IPS-NIHi7 (cell line): ENCODE data around the gene AARS2.
A peak's percentile ranks its signal among the peaks of the same experiment; 100 is the strongest.
"Not testable (repeated sequence)": the region's sequence is repeated elsewhere in the genome, so short reads cannot be mapped to it uniquely, and the experiment has no call there.

ENCODE experiments used
- DNase-seq: peaks from one replicate; pipeline ENCODE4 v3.0.0; 2012; ENCODE audit warnings: mixed read lengths; ENCODE audit errors: extremely low spot score

Gene AARS2

GRCh38 chr6:44332585-44332984, 19.4 kb upstream of the AARS2 start:
- DNase-seq, result no peak

GRCh38 chr6:44329858-44330257, 16.7 kb upstream of the AARS2 start:
- DNase-seq, result no peak

- DNase-seq, result not testable (repeated sequence)
Measured at GRCh38 chr6:44328203-44328602, 15.1 kb upstream of the AARS2 start.

- DNase-seq, result no peak
Measured at GRCh38 chr6:44327760-44328159, 14.6 kb upstream of the AARS2 start.

GRCh38 chr6:44327096-44327495, 13.9 kb upstream of the AARS2 start:
- no peak for DNase-seq

GRCh38 chr6:44321210-44321609, 8.1 kb upstream of the AARS2 start:
- DNase-seq, result no peak

GRCh38 chr6:44317136-44317631, 4.0 kb upstream of the AARS2 start:
- DNase-seq, result not testable (repeated sequence)

- DNase-seq, result no peak
Measured at GRCh38 chr6:44316481-44316880, 3.3 kb upstream of the AARS2 start.

GRCh38 chr6:44315951-44316350, 2.8 kb upstream of the AARS2 start:
- no peak for DNase-seq

- DNase-seq, result no peak
Measured at GRCh38 chr6:44315516-44315915, 2.4 kb upstream of the AARS2 start.

- DNase-seq, result not testable (repeated sequence)
Measured at GRCh38 chr6:44314657-44315056, 1.5 kb upstream of the AARS2 start.

- no peak for DNase-seq
Measured at GRCh38 chr6:44311767-44312166, 1.4 kb downstream of the AARS2 start.

- no peak for DNase-seq
Measured at GRCh38 chr6:44311304-44311703, 1.8 kb downstream of the AARS2 start.

- no peak for DNase-seq
Measured at GRCh38 chr6:44310241-44310640, 2.9 kb downstream of the AARS2 start.

GRCh38 chr6:44309631-44310030, 3.5 kb downstream of the AARS2 start:
- DNase-seq, result no peak

GRCh38 chr6:44309092-44309491, 4.1 kb downstream of the AARS2 start:
- no peak for DNase-seq

GRCh38 chr6:44307217-44307616, 5.9 kb downstream of the AARS2 start:
- DNase-seq, result no peak

GRCh38 chr6:44306710-44307109, 6.4 kb downstream of the AARS2 start:
- no peak for DNase-seq

- no peak for DNase-seq
Measured at GRCh38 chr6:44305200-44305725, 7.9 kb downstream of the AARS2 start.

- DNase-seq, result peak; percentile 83
Measured at GRCh38 chr6:44304282-44305199, 8.6 kb downstream of the AARS2 start.

- no peak for DNase-seq
Measured at GRCh38 chr6:44303842-44304241, 9.3 kb downstream of the AARS2 start.

- DNase-seq, result no peak
Measured at GRCh38 chr6:44302856-44303255, 10.3 kb downstream of the AARS2 start.
